Heart right ventricle (tissue), 16 donors: ENCODE measurements around the gene FLACC1. TPM values are rescaled to one million over a fixed set of nuclear protein-coding genes. Genes with fewer than 3 reads are reported as not detected.

ENCODE experiments used
- ATAC-seq, 8 donors: fragments of 200-7000 bp; cut with Tn5 transposase; one replicate each; pipeline ENCODE4 v1.9.1; 2020; ENCODE audit warnings: mild to moderate bottlenecking in 8 of 8, moderate library complexity in 8 of 8, moderate number of reproducible peaks in 1 of 8
- DNase-seq, 2 donors: peaks; one replicate each; pipeline ENCODE4 v3.0.0-alpha.2; 2020
- H3K27ac ChIP-seq, 10 donors: fragments of 200-600 bp; sonication (generic) in 2 of 10; one replicate each; pipeline versions ENCODE4 v1.5.0 to v1.8.0; 2020 to 2022; ENCODE audit warnings: mild to moderate bottlenecking in 3 of 10
- H3K27me3 ChIP-seq, 7 donors: fragments of 200-600 bp; one replicate each; pipeline ENCODE4 v1.8.0; 2021 to 2022; ENCODE audit warnings: mild to moderate bottlenecking in 2 of 7
- H3K36me3 ChIP-seq, 9 donors: fragments of 200-600 bp; sonication (generic) in 1 of 9; one replicate each; pipeline versions ENCODE4 v1.5.0 to v1.8.0; 2020 to 2022; ENCODE audit warnings: mild to moderate bottlenecking in 2 of 9
- H3K4me1 ChIP-seq, 9 donors: fragments of 200-600 bp; sonication (generic) in 1 of 9; one replicate each; pipeline versions ENCODE4 v1.5.0 to v1.8.0; 2020 to 2022; ENCODE audit warnings: mild to moderate bottlenecking in 4 of 9
- H3K4me3 ChIP-seq, 10 donors: fragments of 200-600 bp; sonication (generic) in 2 of 10; one replicate each; pipeline versions ENCODE4 v1.5.0 to v1.8.0; 2020 to 2022; ENCODE audit warnings: mild to moderate bottlenecking in 7 of 10, moderate library complexity in 2 of 10
- H3K9me3 ChIP-seq, 11 donors: fragments of 200-600 bp in 10 of 11; sonication (generic) in 2 of 11; one replicate each; pipeline versions ENCODE4 v1.5.0 to v1.8.0; 2013 to 2022; ENCODE audit warnings: mild to moderate bottlenecking in 2 of 11, control low read depth in 1 of 11, moderate library complexity in 1 of 11
- WGBS, 2 donors: extraction: QIAGEN DNeasy Blood & Tissue Kit; methylation state at CpG; one replicate each; pipeline ENCODE4 v1.1.7; 2013; ENCODE audit warnings: inconsistent platforms in 1 of 2; 5-methylcytosine and 5-hydroxymethylcytosine counted together
- intact Hi-C, 10 donors: fragments of 100-400 bp; cut with DNase I; formaldehyde crosslinking; loops; one replicate each; pipeline versions ENCODE4 v1.11.1 to v1.14.2; 2022
- polyA plus RNA-seq, 2 donors: library from polyadenylated mRNA; stranded (reverse); fragments of 200-250 nt; gene quantifications; one replicate each; pipeline ENCODE4 v1.2.3, GENCODE V29; 2013
- total RNA-seq, 10 donors: library from RNA; stranded (reverse); fragmentation: NEBNext Ultra II Directional in 3 of 10; extraction: Animal tissue kit (Norgen Biotek cat#: 25700) in 3 of 10; gene quantifications; one replicate each; pipeline versions ENCODE4 v1.2.1 to v1.2.4, GENCODE V29; 2021 to 2023
- TF ChIP-seq, protein P1 (sequence below), 9 donors: fragments of 200-600 bp; sonication (generic) in 2 of 9; IDR thresholded peaks; one replicate each; pipeline versions ENCODE4 v1.5.0 to v1.8.0; 2021 to 2022; ENCODE audit warnings: antibody characterized with exemption in 9 of 9, mild to moderate bottlenecking in 5 of 9, moderate library complexity in 1 of 9
- donor health status: Arrhythmogenic right ventricular cardiomyopathy.
- donor health status: ischemic (EF 13 %, LVEDD 7.1; RV severe dilation, severe dysfunction).
- donor health status: healthy with polysubstance abuse.
- donor health status: DM: no; HTN: yes; CAD: no.
- donor health status: DM: no; HTN: no; CAD: no.
- donor health status: ischemic (EF 25% LVEDD 6.9; RV normal size, moderate dysfunction).
- donor health status: ischemic (EF 25% LVEDD 5.7; RV mildly dilated, moderate dysfunction).
- donor health status: healthy.
- donor health status: DM: yes; HTN: yes; CAD: no.
- donor health status: Ischemic cardiomyopathy.
- donor health status: ischemic (EF 35%, LVEDD 5.7; RV mildly dilated, moderate dysfunction).
- donor health status: nonischemic (EF 11% LVEDD 7.7; RV severe dilation, severe dysfunction).
- donor health status: DM: yes; HTN: yes; CAD: no.
- donor health status: PGD.
- donor health status: ischemic (EF 29% LVEDD 5.4; RV normal size, mild dysfunction).
- donor health status: nonischemic (EF 23%, LVEDD 6.1; RV moderate dilation, normal function).

FLACC1 gene
- total and polyA plus RNA-seq, 12 donors, result 0.88 to 15.9 (median 7.3) TPM

GRCh38 chr2:201344663-201345366, 12.3 kb downstream of the FLACC1 start:
- intact Hi-C loops, result no loop called here
- Histone ChIP-seq H3K27me3 (no peaks in the 10 kb centered on the region), H3K36me3 (peaks cover 0 to 83% (median 20%) of the 10 kb centered on the region in 9 donors), H3K4me3 (no peak overlapping the region), H3K9me3 (peaks cover 0 to 9% (median 0%) of the 10 kb centered on the region in 11 donors), H3K4me1 (peaks cover 0 to 19% (median 4%) of the 10 kb centered on the region in 9 donors), H3K27ac (no peak overlapping the region)
- ATAC-seq, result peak in 1 of 8 donors; percentile 29
- WGBS, 2 donors, result 52% methylated on average over 1 of the region's 1 CpG
- TF ChIP-seq, protein P1, sequence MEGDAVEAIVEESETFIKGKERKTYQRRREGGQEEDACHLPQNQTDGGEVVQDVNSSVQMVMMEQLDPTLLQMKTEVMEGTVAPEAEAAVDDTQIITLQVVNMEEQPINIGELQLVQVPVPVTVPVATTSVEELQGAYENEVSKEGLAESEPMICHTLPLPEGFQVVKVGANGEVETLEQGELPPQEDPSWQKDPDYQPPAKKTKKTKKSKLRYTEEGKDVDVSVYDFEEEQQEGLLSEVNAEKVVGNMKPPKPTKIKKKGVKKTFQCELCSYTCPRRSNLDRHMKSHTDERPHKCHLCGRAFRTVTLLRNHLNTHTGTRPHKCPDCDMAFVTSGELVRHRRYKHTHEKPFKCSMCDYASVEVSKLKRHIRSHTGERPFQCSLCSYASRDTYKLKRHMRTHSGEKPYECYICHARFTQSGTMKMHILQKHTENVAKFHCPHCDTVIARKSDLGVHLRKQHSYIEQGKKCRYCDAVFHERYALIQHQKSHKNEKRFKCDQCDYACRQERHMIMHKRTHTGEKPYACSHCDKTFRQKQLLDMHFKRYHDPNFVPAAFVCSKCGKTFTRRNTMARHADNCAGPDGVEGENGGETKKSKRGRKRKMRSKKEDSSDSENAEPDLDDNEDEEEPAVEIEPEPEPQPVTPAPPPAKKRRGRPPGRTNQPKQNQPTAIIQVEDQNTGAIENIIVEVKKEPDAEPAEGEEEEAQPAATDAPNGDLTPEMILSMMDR (IDR thresholded peaks at IDR 0.05), result peak in 2 of 9 donors; percentile 3 to 7
- DNase-seq, result no peak

DNA sequence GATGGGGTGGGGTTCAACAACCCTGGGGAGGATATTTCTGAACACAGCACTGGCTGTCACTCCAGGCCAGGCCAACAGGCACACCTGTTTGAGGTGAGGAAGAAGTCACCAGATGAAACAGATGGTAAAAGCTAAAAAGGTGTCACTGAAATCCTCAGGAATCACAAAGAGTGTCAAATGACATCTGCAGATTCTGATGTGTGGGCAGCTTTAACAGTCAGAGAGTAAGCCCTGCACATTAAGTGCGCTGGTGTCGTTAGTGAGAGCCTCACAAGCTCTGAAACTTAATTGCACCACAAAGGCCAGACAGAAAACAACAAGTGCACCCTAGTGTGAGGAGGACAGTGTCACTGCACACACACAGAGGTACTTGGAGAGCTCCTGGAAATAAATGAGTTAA, 13.6 kb downstream of the FLACC1 start:
- WGBS, 2 donors, result 95 to 96% methylated on average over 2 of the region's 2 CpGs
- intact Hi-C loops, result no loop called here
- H3K4me1 ChIP-seq, result peaks cover 0 to 19% (median 4%) of the 10 kb centered on the region in 9 donors
- TF ChIP-seq, protein P1 (IDR thresholded peaks at IDR 0.05), result no peak
- peak overlapping the region in 2 of 10 donors; percentile 1 to 48 for H3K27ac ChIP-seq
- no peak for DNase-seq
- peaks cover 0 to 75% (median 20%) of the 10 kb centered on the region in 9 donors for H3K36me3 ChIP-seq
- H3K9me3 ChIP-seq, result peaks cover 0 to 11% (median 0%) of the 10 kb centered on the region in 11 donors
- H3K4me3 ChIP-seq, result no peak overlapping the region
- no peak for ATAC-seq
- no peaks in the 10 kb centered on the region for H3K27me3 ChIP-seq

- 51 to 65% methylated on average over 2 of the region's 2 CpGs for WGBS, 2 donors
- TF ChIP-seq, protein P1 (IDR thresholded peaks at IDR 0.05), result no peak
- ATAC-seq, result peak in 5 of 8 donors; percentile 35 to 78 (median 67)
- Histone ChIP-seq H3K27me3 (no peaks in the 10 kb centered on the region), H3K27ac (peak overlapping the region in 2 of 10 donors; percentile 1 to 48), H3K36me3 (peaks cover 0 to 69% (median 20%) of the 10 kb centered on the region in 9 donors), H3K9me3 (peaks cover 0 to 11% (median 0%) of the 10 kb centered on the region in 11 donors), H3K4me1 (peaks cover 0 to 19% (median 4%) of the 10 kb centered on the region in 9 donors), H3K4me3 (no peak overlapping the region)
- intact Hi-C loops, result no loop called here
- no peak for DNase-seq
Observed at GRCh38 chr2:201342923-201343322, 14.2 kb downstream of the FLACC1 start.

DNA sequence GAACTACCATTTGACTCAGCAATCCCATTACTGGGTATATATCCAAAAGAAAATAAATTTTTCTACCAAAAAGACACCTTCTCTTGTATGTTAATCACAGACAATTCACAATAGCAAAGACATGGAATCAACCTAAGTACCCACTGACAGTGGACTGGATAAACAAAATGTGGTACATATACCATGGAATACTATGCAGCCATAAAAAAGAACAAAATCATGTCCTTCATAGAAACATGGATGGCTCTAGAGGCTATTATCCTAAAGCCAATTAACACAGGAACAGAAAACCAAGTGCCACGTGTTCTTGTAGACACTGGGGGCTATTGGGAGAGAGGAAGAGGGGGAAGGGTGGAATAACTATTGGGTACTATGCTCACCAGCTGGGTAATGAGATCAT, 27.7 kb downstream of the FLACC1 start:
- no peak overlapping the region for H3K4me3 ChIP-seq
- TF ChIP-seq, protein P1 (IDR thresholded peaks at IDR 0.05), result no peak
- H3K4me1 ChIP-seq, result no peaks in the 10 kb centered on the region
- no peaks in the 10 kb centered on the region for H3K27me3 ChIP-seq
- ATAC-seq, result no peak
- intact Hi-C loops, result no loop called here
- 50 to 58% methylated on average over 1 of the region's 1 CpG for WGBS, 2 donors
- H3K36me3 ChIP-seq, result peaks cover 0 to 14% (median 4%) of the 10 kb centered on the region in 9 donors
- no peak for DNase-seq
- peaks cover 0 to 35% (median 7%) of the 10 kb centered on the region in 11 donors for H3K9me3 ChIP-seq
- no peak overlapping the region for H3K27ac ChIP-seq
